Activated T-cell treated with anti-CD3 and anti-CD28 coated beads, Interleukin-2, amount 50 U/mL, for 72 hours (primary cell): ENCODE results near the gene ZFYVE28. TPM values are rescaled to one million over a fixed set of nuclear protein-coding genes. Genes with fewer than 3 reads are reported as not detected.

Experiments
- ATAC-seq, 2 donors: fragments of 150-1000 bp; cut with Tn5 transposase; replicated peaks in 1 of 2; 2 replicates each; pipeline ENCODE4 v1.10.0; 2021; ENCODE audit warnings: moderate library complexity in 2 of 2, mild to moderate bottlenecking in 1 of 2
- DNase-seq, 2 donors: peaks; one replicate each; pipeline ENCODE4 v3.0.0; 2021 to 2022; ENCODE audit warnings: mixed read lengths in 1 of 2
- H3K27ac Mint-ChIP-seq: one replicate; pipeline ENCODE4 v1.8.0; 2022; ENCODE audit warnings: mild to moderate bottlenecking, moderate library complexity, mixed read lengths
- H3K27me3 Mint-ChIP-seq: one replicate; pipeline ENCODE4 v1.8.0; 2022; ENCODE audit warnings: low read depth, mixed read lengths
- H3K36me3 Mint-ChIP-seq, 2 donors: one replicate each; pipeline ENCODE4 v1.8.0; 2022; ENCODE audit warnings: mixed read lengths in 2 of 2, mild to moderate bottlenecking in 1 of 2; ENCODE audit not compliant: insufficient read depth in 2 of 2
- H3K4me1 Mint-ChIP-seq: one replicate; pipeline ENCODE4 v1.8.0; 2022; ENCODE audit warnings: low read depth, mixed read lengths
- H3K4me3 Mint-ChIP-seq, 2 donors: one replicate each; pipeline ENCODE4 v1.8.0; 2022; ENCODE audit warnings: mild to moderate bottlenecking in 2 of 2, mixed read lengths in 2 of 2, moderate library complexity in 2 of 2
- H3K9me3 Mint-ChIP-seq, 2 donors: one replicate each; pipeline ENCODE4 v1.8.0; 2022; ENCODE audit warnings: mixed read lengths in 2 of 2
- total RNA-seq, 2 donors: library from RNA; stranded (reverse); gene quantifications; one replicate each; pipeline ENCODE4 v1.2.3, GENCODE V29; 2022

The ZFYVE28 gene
- total RNA-seq, 2 donors from 2014 or later: 14.4 to 24.4 TPM

- no peak overlapping the region for H3K4me3 Mint-ChIP-seq
- H3K9me3 Mint-ChIP-seq: no peaks in the 10 kb centered on the region
- ATAC-seq (peak; percentile 84 to 86), DNase-seq (peak; percentile 80)
- H3K27ac Mint-ChIP-seq: no peak overlapping the region
- peaks cover 6% of the 10 kb centered on the region for H3K4me1 Mint-ChIP-seq
- peaks cover 0 to 2% of the 10 kb centered on the region in 2 donors for H3K36me3 Mint-ChIP-seq
- H3K27me3 Mint-ChIP-seq: no peaks in the 10 kb centered on the region
These were observed 198.3 kb downstream of the ZFYVE28 start for GRCh38 chr4:2220016-2220630.

Other genes with a start within 250 kb of the ZFYVE28 start
- gene HAUS3, start 176.5 kb downstream of the ZFYVE28 start, total RNA-seq: 10 to 100 TPM; 21.0 to 21.7 TPM
- 1 to 10 TPM; 4.6 TPM for gene POLN, start 176.5 kb downstream of the ZFYVE28 start, total RNA-seq
- 10 to 100 TPM; 10.1 to 11.3 TPM for gene MXD4, start 156.5 kb downstream of the ZFYVE28 start, total RNA-seq
- not detected for gene CFAP99, start 310 bp upstream of the ZFYVE28 start, total RNA-seq
- 10 to 100 TPM; 86.3 to 97.0 TPM for gene RNF4, start 50.5 kb upstream of the ZFYVE28 start, total RNA-seq
- gene FAM193A, start 118.0 kb upstream of the ZFYVE28 start, total RNA-seq: 10 to 100 TPM; 36.2 to 36.5 TPM